GM12892 (cell line): ENCODE results near the gene PIBF1.

Experiments
- POLR2A ChIP-seq: IDR thresholded peaks from 2 replicates; pipeline ENCODE4 v1.6.1; 2011; ENCODE audit warnings: low read depth, low read length, control low read depth
- POLR2AphosphoS5 ChIP-seq: IDR thresholded peaks from 2 replicates; pipeline ENCODE4 v1.6.1; 2011; ENCODE audit warnings: low read depth, low read length, control low read depth
- TAF1 ChIP-seq: IDR thresholded peaks from 2 replicates; pipeline ENCODE4 v1.6.1; 2011; ENCODE audit warnings: low read depth, mild to moderate bottlenecking, control low read depth, low read length, borderline replicate concordance

DNA sequence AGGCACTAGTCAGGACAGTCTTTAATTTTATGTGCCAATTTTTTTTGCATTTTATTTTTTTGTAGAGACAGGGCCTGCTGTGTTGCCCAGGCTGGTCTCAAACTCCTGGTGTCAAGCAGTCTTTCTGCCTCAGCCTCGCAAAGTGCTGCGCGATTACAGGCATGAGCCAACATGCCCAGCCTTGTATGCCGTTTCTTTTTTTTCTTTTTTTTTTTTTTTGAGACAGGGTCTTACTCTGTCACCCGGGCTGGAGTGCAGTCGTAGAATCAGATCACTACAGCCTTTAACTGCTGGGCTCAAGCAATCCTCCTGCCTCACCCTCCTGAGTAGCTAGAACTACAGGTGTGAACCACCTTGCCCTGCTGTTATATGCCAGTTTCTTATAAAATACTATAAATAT, 27.8 kb upstream of the PIBF1 start:
- TF ChIP-seq POLR2A (no peak), POLR2AphosphoS5 (no peak), TAF1 (no peak)
